HG02852 (cell line): Measurements from ENCODE around the gene LRRFIP1.

ENCODE experiments used
- ATAC-seq: cut with Tn5 transposase; IDR thresholded peaks from one replicate; pipeline ENCODE4 v1.9.1; 2021; ENCODE audit warnings: mild to moderate bottlenecking, moderate library complexity; ENCODE audit not compliant: unreplicated experiment

Gene LRRFIP1

DNA sequence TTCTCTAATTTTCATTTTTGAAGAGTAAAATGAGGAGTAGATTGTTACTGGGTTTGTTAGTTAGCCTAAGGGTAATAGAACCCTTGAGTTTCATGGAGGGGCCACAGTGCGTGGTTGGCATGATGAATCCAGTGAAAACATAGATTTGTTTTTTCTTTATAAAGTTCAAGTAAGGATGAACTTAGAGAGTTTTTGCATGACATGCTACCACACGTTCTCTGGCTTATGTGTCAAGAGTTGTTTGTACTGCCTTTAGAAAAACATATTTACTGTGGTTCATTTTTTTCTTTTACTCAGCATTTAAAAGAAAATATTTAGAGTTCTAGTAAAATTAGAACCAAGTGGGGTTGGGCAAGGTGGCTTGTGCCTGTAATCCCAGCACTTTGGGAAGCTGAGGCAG is 193.0 kb downstream of the LRRFIP1 start:
- no peak for ATAC-seq

DNA sequence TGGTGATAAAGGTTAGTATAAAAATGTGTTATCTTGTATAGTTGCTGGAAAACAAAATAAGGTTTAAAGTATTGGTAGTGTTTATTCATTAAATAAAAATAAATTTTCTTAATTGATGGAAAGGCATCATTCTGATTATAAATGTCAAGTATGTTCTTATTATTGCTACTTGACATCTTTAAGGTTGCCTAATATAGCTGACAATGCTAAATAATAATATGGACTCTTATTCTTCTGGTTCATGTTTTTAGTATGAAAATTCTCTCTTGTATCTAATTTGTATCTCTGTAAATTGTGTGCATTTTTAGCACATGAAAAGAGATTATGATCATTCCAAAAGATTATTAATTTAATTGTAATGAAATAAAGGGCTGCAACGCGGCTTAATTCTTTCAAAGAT is 196.2 kb downstream of the LRRFIP1 start:
- no peak for ATAC-seq

DNA sequence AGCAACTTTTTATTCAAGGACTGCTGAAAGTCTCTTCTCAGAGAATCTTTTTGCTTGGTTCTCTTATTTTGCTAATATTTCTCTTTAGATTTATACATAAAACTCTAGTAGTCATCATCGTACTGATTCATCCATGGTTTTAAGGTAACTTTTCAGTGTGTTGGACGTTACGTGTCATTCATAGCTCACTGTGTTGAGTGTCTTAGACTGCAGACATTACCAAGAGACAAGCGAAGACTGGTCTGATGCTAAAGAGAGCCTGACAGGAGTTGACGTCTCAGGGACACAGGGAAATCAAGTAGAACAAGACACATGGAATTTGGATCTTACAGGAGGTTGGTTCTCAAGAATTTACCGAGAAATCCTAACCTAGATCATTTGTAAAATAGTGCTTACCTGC is 196.7 kb downstream of the LRRFIP1 start:
- ATAC-seq, result no peak

DNA sequence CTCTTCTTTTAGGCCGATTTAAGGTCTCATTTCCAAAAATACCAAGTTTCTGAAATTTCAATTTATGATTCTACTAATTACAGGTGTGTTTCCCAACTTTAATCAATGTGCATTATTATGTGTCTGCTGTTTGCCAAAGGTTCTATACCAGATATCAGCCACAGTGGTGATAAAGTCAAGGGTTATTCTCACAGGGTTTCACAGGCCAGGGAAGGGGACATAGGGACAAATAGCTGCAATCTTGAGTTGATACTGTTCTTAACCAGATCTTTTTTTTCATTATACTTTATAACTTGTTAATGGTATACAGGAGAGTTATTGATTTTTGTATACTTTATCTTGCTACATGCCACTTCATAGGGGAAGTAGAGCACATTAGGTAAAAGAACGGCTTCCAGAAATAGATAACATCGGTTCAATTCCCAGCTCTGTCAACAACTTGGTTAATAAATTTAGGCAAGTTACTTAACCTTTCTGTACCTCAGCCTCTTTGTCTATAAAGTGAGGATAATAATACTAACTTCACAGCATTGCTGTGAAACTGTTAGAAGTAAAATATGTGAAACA is 200.1 kb downstream of the LRRFIP1 start:
- no peak for ATAC-seq
